Occipital lobe (tissue), 3 donors: ENCODE data around the gene PTPMT1. TPM values are rescaled to one million over a fixed set of nuclear protein-coding genes. Genes with fewer than 3 reads are reported as not detected.

Experiments used
- DNase-seq: peaks from one replicate; lab custom pipeline; 2025; lab: John Stamatoyannopoulos, UW
- small RNA-seq: library from RNA; depleted of rRNA; stranded (forward); fragments of <200 nt; gene quantifications from one replicate; pipeline ENCODE3, GENCODE V24; 2014
- total RNA-seq: library from RNA; depleted of rRNA; stranded (reverse); fragments of >200 nt; gene quantifications from one replicate; pipeline ENCODE4 v1.2.3, GENCODE V29; 2014

Gene PTPMT1
- total RNA-seq, 1 donor from 2014 or later: 25.3 TPM

DNA sequence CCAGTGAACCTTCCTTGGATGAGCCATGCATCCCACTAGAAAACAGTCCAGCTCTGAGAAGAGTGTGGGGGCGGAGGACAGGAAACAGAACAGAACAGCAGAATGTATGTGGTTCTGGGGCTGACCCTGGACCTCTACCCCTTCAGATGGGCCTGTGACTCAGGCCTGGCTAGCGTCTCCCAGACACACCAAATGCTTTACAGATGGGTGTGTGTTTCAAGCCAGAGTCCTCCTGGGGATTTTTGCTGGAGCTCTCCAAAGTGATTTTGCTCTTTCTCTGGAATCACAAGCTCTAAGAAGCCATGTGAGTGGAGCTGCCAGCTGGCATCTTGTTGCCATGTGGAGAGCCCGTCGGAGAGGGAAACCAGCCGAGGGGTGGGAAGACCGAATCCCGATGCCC lies 42.0 kb downstream of the PTPMT1 start:
- no peak for DNase-seq

DNA sequence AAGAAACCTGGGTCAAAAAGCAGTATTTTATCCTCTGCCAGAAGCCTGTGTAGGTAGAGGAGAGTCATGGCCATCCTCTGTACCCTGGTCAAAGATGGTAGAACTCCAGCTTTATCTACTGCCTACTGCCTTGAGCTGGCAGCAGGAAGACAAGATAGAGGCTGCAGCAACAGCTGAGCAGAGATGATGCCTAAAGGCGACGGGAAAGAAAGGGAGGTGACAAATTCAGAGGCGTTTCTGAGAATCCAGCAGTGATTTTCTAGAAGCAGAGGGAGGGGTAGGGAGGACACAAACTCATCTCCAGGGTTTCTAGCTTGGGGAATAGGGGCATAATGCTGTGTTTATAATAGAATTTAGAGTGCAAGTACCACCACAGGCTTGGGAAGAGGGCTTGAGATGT lies 44.3 kb downstream of the PTPMT1 start:
- DNase-seq: no peak

DNA sequence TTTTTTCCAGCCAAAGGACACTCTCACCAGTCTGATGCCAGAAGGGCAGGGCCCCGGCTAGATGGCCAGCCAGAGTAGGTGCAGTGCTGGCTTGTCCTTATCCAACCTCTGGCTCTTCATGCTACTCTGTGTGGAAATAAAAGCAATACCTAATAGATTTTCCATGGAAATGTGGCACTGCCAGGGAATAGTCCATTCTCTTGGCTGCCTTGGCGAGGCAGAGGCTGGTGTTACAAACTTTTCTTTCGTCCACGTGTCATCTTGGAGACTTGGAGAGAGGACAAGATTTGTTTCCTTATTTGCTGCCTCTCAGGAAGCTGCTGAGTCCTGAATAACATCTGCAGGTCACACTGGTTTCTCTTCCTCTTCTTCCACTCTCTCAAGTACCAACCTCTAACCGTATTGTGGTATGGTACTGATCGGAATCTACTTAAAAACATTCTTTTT lies 46.0 kb downstream of the PTPMT1 start:
- DNase-seq: no peak

DNA sequence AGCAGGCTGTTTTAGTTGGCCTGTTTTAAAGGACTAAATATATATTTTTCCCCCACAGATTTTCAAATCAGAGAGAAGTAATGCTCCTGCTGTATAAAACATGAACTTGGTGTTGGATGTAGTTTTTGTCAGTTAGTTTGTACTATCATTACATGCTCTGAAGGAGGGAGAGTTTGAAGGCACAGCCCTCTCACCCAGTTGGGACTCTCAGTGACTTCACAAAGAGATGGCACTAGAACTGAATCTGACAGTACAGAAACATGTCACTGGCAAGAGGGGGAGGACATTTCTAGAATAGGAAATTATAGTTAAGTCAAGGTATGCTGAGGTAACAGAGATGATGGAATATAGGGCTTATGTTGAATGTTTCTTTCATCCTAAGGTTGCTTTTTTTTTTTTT lies 49.9 kb downstream of the PTPMT1 start:
- DNase-seq: no peak

DNA sequence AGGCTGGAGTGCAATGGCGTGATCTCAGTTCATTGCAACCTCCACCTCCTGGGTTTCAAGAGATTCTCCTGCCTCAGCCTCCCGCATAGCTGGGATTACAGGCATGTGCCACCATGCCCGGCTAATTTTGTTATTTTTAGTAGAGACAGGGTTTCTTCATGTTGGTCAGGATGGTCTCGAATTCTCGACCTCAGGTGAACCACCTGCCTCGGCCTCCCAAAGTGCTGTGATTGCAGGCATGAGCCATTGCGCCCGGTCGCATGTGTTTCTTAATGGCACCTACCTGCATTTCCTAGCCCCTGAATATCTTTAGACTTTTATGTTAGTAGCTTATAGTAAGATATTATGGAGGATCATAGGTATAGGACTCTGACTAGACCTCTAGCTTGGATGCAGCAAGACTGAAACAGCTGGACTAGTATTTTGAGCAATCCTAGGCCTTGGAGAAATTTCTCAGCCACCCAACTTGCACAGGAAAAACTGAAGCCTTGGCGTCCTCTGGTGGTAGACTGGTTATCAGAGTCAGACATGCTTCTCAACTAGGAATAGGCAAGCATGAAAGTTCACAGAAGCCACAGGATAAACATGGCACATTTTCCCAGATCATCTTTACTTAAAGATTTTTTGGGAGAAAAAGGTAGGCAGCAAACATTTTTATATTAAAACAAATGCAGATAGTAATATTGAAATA lies 51.5 kb downstream of the PTPMT1 start:
- peak; percentile 65 for DNase-seq

DNA sequence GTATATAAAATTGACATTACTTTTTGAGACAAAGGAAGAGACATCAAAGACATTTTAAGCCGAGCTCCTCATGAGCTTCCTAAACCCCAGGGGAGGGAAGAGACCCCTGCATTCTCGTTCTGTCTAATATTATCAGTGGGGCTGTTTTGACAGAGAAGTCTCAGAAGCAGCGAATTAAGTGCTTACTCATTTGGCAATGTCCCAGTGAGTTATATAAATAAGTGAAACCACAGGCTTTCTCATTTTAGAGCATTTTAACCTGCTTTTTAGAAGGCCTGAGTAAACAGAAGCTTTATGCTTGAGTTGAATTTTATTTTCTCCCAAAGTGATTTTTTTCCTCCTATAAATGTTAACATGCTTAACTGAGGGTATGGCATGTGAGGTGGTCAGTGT lies 52.0 kb downstream of the PTPMT1 start:
- DNase-seq: no peak

DNA sequence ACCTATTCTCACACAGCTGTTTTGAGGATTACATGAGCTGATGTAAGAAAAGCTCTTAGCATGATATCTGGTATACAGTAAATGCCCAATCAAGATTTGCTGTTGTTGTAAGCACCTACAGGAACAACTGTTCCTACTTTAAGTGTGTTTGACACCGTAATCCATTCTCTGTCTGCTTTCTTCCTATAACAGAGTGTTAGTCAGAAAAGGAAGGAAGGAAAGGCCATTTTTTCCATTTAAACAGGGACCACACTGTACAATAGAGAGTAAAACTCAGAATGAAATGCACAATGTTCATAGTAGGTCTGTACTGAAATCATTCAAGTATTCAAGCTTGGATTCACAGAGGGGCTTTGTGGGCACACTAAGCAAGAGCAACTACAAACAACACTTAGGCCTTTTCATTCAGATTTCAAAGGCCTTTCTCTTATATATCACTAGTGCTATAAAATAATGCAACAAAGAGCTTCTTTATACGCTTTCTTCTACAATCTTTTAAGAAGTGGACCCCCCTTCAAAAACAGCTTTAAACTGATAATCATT lies 55.5 kb downstream of the PTPMT1 start:
- no peak for DNase-seq

Small RNA genes within 50 kb of the gene (small RNA-seq; reads per million reads assigned to genes)
- gene RN7SL652P: not detected
- gene RNU5E-10P: 0.26 reads per million

Other genes with a start within 250 kb of the PTPMT1 start
- not detected for gene MYBPC3, start 212.9 kb upstream of the PTPMT1 start, total RNA-seq
- 0.78 TPM for gene SPI1, start 187.1 kb upstream of the PTPMT1 start, total RNA-seq
- 8.9 TPM for gene SLC39A13, start 157.0 kb upstream of the PTPMT1 start, total RNA-seq
- 69.1 TPM for gene PSMC3, start 139.2 kb upstream of the PTPMT1 start, total RNA-seq
- not detected for gene RAPSN, start 116.5 kb upstream of the PTPMT1 start, total RNA-seq
- gene CELF1, start 12.5 kb upstream of the PTPMT1 start, total RNA-seq: 246 TPM
- 38.2 TPM for gene KBTBD4, start 13.4 kb downstream of the PTPMT1 start, total RNA-seq
- 47.1 TPM for gene NDUFS3, start 13.5 kb downstream of the PTPMT1 start, total RNA-seq
- gene FAM180B, start 21.1 kb downstream of the PTPMT1 start, total RNA-seq: 0.16 TPM
- 16.7 TPM for gene C1QTNF4, start 28.8 kb downstream of the PTPMT1 start, total RNA-seq
- 89.2 TPM for gene MTCH2, start 77.0 kb downstream of the PTPMT1 start, total RNA-seq
- gene AGBL2, start 149.8 kb downstream of the PTPMT1 start, total RNA-seq: 0.78 TPM
- 89.1 TPM for gene FNBP4, start 201.7 kb downstream of the PTPMT1 start, total RNA-seq